ENCODE measurements around the gene FOXK2.
A peak's percentile ranks its signal among the peaks of the same experiment; 100 is the strongest.
"Not testable (repeated sequence)": the region's sequence is repeated elsewhere in the genome, so short reads cannot be mapped to it uniquely, and the experiment has no call there.

Gene FOXK2

GRCh38 chr17:82495844-82496528, 23.5 kb upstream of the FOXK2 start:
- DNase-seq = no peak

GRCh38 chr17:82496529-82497434, 22.8 kb upstream of the FOXK2 start:
- DNase-seq = peak; percentile 96

DNA sequence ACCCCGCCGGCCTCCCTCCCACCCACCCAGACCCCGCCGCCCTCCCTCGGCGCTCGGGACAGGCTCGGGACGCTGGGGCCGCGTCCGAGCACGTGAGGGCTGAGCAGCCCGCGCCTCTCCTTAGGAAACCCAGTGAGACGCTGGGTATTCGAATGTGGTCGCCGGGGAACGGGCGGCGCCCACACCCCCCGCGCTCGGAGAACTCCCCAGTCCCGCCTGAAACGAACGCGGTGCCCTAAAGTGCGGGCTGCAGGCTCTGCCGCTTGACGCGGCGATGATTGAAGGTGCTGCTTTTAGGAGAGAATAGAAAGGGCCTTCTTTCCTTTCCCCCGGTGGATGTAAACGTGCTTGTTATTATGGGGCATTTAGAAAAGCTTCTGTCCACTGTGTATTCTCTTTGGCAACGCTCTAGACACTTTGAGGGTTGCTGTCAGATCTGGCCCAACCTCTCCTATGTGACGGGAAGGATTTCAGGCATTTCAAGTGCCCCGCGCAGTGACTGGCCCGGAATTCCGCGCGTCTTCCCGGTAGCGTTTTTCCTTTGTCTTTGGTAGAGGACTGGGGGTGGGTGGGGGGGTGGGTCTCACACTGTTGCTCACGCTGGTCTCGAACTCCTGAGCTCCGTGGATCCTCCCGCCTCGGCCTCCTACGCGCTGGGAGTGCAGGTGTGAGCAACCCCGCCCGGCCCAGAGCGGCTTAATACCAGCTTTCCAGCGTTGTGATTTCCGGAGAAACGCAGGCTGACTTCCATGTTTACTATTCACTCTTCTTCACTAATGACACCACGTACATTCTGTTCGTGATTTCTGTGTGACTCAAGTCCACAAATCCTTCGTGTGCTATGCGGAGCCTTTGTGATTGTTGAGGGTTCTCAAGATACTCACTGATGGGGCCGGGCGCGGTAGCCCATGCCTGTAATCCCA, 21.8 kb upstream of the FOXK2 start:
- DNase-seq = peak; percentile 45

DNA sequence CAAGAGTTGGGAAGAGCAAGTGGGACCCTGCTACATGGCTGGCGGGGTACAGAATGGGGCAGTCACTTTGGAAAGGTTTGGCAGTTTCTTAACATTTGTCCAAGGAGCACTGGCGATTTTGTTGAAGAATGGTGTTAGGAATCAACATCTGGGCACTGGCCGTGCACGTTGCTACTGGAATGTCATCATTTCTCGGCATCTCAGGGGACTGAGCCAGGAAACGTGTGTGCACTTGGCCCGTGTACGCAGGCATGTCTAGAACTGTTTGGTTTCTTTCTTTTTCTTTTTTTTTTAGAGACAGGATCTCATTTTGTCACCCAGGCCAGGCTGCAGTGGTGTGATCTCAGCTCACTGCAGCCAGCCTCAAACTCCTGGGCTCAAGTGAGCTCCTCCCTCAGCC, 17.3 kb upstream of the FOXK2 start:
- DNase-seq = no peak

DNA sequence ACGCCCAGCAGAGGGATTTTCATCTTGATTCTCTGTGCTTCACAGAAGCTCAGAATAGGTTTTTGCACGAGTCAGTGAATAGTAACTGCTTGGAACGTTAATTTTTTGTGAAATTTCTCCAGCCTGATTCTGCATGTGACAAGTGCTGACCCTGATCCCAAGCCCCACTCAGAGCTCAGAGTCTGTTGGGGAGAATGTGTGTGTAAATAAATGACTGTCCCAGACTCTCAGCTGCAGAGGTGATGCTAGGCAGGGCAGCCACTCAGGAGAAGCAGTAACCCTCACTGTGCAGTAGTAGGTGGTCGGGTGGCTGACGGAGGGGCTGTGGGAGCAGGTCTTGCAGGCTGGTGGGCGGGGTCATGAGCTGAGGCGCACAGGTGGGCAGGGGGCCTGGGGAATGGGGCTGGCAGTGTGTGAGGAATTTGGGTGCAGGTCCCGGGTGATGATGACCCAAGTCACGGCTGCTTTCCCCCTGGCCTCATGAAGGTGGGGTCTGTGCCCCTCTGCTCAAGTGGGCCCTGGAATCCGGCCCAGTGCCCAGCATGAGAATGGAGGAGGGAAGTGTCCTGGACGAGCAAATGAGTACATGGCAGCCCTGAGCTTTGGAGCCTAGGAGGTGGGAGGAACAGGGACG, 16.3 kb upstream of the FOXK2 start:
- no peak for DNase-seq

DNA sequence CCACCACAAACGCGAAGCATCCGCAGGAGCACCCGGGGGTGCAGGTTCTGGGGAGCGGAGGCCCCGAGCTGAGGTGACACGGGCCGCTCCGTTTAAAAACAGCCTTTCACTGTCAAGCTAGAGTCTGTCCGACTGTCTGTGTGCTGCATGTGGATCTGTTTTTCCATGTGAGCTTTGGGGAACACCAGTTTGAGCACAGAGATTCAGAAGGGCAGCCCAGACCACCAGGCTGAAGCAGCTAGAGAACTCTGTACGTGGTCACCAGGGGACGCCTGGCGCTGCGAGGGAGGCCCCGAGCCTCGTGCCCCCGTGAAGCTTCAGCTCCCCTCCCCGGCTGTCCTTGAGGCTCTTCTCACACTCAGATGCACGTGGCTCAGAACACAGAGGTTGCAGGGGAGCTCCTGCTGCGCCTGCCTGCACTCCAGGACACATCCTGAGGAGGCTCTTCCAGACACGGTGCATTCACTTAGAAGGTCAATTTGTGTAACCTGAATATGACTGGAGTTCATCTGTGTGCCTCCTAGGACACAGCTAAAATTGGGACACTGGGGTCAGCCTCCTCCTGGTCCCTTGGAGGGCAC, 15.7 kb upstream of the FOXK2 start:
- DNase-seq = no peak

GRCh38 chr17:82505296-82505695, 14.2 kb upstream of the FOXK2 start:
- DNase-seq = no peak

GRCh38 chr17:82506402-82506801, 13.1 kb upstream of the FOXK2 start:
- peak; percentile 47 for DNase-seq

DNA sequence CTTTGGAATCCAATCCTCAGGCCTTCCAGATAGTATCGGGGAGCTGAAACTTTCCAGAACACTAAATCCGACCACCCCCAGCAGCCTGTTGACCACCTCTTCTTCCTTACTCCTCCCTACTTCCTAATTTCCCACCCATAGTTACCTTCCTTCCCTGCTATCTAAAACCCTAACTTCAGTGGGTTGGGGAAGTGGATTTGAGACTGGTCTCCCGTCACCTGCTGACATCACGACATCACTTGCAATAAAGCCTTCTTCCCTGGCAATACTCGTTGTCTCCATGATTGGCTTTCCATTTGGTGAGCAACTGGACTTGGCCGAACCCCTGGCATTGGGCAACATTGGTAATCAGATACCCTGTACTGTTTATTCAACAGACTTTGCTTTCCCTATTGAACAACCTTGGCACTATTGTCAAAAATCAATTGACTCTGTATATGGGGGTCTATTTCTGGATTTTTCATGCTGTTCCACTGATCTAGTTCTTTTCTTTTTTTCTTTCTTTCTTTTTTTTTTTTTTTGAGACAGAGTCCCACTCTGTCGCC, 11.8 kb upstream of the FOXK2 start:
- no peak for DNase-seq

DNA sequence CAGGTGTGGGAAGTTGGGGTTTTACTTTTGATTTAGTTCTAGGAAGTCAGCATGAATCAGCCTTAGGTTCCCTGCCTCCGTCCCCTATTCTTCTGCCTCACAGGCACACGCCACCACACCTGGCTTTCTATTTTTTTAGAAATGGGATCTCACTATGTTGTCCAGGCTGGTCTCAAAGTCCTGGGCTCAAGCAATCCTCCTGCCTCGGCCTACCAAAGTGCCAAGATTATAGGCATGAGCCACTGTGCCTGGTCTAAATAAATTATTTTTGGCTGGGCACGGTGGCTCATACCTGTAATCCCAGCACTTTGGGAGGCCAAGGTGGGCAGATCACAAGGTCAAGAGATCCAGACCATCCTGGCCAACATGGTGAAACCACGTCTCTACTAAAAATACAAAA, 7.9 kb upstream of the FOXK2 start:
- not testable (repeated sequence) for DNase-seq

GRCh38 chr17:82513864-82514263, 5.7 kb upstream of the FOXK2 start:
- not testable (repeated sequence) for DNase-seq

DNA sequence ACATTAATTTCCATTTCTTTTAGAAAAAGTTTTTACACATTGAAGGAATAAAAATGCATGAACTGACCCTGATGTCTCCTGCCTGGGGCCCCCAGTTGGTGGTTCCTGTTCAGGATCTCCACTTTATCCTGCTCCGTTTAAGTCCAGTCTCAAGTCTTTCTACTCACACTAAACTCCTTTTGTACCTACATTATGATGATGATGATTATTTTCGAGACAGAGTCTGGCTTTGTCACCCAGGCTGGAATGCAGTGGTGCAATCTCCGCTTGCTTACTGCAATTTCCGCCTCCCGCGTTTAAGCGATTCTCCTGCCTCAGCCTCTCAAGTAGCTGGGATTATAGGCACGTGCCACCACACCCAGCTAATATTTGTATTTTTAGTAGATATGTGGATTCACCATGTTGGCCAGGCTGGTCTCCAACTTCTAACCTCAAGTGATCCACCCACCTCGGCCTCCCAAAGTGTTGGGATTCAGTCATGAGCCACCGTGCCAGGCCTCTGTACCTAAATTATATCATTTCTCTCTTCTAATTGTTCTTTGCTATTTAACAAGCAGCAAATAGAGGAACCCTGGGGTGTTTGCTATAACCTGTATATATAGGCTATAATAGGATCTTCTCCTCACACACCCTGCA, 2.2 kb upstream of the FOXK2 start:
- no peak for DNase-seq

DNA sequence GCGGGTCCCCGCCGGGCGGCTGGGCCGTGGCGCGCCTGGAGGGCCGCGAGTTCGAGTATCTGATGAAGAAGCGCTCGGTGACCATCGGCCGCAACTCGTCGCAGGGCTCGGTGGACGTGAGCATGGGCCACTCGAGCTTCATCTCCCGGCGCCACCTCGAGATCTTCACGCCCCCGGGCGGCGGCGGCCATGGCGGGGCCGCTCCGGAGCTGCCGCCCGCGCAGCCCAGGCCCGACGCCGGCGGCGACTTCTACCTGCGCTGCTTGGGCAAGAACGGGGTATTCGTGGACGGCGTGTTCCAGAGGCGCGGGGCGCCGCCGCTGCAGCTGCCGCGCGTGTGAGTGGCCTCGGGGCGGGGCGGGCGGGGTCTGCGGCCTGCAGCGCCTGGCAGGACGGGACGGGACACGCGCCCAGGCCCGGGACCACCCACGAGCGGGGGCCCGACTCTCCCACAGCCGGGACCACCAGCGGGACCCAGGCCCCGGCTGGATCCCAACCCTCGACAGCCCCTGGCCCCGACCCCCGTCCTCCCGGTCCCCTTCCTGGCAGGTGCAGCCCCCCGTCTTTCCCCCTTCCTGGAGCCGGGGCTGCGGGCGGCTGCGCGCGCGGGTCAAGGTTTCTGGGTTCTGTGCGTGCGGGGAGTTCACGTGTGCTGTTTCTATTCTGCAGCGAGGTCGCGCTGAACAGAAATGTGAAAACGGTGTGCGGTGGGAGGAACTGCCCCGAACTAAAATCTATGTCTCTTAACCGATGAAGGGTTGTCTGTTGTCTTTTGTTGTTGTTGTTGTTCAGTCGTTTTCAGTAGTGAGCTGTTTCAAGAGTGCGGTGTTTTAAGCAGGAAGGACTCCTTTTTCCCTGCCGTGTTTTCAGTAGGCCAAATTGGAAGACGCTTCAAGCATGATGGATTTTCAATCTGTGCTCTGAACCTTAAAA, 705 bp downstream of the FOXK2 start:
- peak; percentile 48 for DNase-seq

GRCh38 chr17:82524540-82524939, 5.0 kb downstream of the FOXK2 start:
- no peak for DNase-seq

- DNase-seq = no peak
These were observed 6.2 kb downstream of the FOXK2 start for GRCh38 chr17:82525712-82526111.

GRCh38 chr17:82527898-82528297, 8.4 kb downstream of the FOXK2 start:
- DNase-seq = no peak

DNA sequence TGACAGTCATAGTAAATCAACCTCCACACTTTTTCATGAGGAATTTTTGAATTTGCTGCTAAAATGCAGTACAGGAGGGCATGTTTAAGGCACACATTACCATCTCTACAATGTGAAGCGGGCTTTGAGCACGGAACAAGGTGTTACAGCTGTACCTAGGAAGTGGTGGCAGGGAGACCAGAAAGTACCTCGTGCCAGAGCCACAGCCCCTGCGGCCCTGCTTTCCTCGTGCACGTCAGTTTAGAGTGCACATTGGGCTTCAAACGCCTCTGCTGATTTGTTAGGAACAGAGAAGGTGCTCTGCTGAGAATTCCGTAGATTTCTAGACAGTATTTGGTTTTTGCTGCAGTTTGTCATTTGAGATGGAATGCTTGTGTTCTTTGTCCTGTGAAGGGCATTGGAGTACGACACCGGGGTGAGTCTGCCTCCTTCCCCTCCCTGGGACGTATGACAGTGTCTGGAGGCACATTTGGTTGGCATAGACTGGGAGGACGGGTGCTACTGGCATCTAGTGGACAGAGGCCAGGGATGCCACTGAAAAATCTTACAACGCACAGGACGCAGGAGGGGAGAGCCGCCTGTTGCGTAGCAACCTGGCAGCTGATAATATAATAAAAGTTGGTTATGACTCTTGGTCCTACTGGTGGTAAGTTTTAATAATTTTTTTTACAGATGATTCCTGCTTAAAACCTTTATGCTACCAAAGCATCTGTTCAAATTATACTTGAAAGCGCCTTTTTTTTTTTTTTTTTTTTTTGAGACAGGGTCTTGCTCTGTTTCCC, 9.1 kb downstream of the FOXK2 start:
- DNase-seq = no peak

DNA sequence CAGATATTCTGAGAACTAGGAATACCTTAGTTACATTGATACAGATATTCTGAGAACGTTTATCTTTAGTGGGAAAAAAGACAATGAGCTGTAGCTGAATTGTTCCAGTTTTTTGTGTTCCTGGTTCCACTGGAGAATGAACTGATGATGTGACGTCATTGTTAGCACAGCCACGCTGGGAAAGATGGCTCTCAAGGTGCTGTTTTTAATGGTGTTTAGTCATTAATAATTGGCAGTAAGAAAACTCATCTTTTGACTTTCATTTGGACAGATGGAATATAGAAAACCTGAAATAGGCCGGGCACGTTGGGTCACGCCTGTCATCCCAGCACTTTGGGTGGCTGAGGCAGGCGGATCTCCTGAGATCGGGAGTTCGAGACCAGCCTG, 10.4 kb downstream of the FOXK2 start:
- no peak for DNase-seq

DNA sequence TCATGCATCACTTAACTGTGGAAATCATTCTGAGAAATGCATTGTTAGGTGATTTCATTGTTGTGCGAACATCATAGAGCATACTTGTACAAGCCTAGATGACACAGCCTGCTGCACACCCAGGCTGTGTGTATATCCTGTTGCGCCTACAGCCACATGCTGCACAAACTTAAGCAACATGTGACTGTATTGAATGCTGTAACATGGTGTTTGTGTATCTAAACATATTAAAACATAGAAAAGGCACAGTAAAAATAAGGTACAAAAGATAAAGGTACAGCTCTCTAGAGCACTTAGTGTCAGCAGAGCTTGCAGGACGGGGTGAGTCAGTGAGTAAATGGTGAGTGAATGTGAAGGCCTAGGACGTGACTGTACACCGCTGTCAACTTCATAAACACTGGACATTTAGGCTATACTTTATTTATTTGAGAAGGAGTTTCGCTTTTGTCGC, 11.9 kb downstream of the FOXK2 start:
- no peak for DNase-seq

All from activated CD4-positive, alpha-beta T cell treated with anti-CD3 and anti-CD28 coated beads, Interleukin-2, Interleukin-6, amounts not matched to agents 100 ng/mL and 50 ng/mL, durations not matched to agents 16 hours and 8 hours (primary cell).